Measurements from ENCODE around the gene RPTOR.

Gene RPTOR

DNA sequence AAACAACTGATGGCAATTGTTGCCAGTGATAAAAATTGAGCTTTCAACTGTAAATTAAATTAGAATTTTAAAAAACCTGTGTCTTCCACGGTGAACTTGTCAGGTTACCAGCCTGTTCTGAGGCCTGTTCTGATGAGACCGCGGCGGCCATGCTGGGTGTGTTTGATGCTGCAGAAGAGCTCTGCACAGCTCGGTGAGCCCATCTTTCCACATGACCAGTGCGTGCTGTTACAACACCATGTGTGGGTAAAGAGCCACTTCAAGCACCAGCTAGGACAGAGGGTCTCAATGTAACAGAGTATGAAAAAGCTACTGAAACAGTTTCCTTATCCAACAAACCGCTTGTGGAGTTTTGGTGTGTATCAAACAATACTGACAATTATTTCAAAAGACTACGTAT lies 48.5 kb downstream of the RPTOR start:
- no peak for DNase-seq

DNA sequence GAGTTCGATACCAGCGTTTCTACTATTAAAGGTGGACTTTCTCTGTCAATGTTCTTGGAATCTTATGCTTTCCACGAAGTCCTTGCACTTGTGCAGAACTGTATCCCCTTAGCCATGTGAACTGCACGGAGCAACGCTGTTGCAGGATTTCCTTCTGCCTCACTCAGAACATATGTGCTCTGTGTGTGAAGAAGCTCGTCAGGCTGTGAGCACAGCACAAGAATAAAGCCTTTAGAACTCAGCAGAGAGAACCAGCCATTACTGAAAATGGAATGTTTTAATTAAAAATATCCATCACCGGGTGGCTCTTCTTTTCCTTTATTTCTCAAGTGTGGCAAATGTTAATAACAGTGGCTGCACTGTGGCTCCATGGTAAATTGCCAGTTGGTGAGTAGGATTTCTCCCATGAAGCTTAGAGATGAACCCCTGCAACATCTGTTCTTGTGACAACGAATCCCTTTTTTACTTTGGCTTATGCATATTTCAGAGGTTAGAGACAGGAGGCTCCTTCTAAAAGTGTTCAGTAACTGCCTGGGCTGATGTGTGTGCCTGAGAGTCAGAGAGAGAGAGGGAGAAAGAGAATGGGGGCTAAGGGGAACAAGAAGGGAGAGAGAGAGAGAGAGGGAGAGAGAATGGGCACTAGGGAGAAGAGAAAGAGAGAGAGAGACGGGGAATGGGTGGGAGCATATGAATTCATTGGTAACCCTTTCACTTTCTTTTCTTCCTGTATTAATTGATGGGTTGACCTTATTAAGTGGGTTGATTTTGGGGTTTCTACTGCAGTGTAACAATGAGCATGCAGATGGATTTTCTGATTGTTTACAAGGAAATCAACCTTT lies 50.0 kb downstream of the RPTOR start:
- DNase-seq: no peak

DNA sequence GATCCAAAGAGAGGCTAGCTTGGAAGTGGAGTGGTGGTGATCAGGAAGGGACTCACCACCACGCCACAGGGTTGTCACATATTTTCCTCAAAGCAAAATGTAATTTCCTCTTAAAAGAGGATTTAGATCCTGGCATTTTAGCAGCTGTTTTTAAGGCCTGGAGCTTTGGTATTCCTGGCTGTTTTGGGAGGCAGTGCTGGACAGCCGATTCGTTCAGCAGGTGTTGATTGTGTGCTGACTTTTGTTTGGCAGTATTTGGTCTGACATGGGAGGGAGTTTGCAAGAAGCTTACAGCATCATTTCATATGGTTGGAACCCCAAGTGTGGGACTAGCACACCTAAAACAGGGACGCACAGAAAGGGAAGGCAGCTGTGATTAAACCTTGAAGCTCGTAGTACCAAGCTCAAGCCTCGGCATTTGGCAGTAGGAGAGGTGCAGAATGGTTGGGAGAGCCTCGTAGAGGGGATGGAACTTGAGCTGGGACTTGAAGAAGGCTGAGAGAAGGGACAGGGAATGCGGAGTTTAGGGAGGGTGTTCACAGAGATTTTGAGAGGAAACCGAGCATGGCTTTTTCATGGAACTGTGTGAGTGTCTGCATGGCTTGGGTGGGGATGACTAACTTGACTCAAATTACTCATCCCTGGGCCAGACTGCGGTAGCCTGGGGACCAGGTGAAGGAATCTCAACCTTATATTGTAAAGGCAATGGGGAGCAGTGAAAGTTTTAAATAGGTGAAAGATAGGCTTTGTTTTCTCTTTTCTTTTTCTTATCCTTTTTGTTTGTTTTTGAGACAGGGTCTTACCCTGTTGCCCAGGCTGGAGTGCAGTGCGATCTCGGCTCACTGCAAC lies 52.3 kb downstream of the RPTOR start:
- DNase-seq: no peak

- no peak for DNase-seq
These were observed 54.3 kb downstream of the RPTOR start for GRCh38 chr17:80598813-80599545.

- DNase-seq: no peak
These were observed 55.1 kb downstream of the RPTOR start for GRCh38 chr17:80599546-80600305.

GRCh38 chr17:80601146-80601545 lies 56.5 kb downstream of the RPTOR start:
- DNase-seq: no peak

DNA sequence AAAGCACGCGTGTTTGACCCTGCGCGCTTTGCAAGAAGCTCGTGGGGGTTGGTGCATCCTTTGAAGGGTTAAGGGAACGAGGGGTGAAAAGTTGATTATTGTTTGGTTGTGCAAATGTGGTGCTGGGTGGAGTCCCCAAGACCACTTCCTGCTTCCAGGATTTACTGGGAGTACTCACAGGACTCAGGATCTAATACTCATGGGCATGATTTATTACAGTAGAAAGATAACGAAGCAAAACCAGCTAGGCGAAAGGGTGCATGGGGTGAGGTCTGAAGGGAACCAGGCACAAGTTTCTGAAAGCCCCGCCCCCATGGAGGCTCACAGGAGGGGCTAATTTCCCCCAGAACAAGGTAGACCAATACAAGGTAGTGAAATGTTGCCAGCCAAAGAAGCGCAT lies 58.8 kb downstream of the RPTOR start:
- DNase-seq: no peak

GRCh38 chr17:80604009-80604669 lies 59.5 kb downstream of the RPTOR start:
- no peak for DNase-seq

GRCh38 chr17:80604670-80605010 lies 60.0 kb downstream of the RPTOR start:
- no peak for DNase-seq

DNA sequence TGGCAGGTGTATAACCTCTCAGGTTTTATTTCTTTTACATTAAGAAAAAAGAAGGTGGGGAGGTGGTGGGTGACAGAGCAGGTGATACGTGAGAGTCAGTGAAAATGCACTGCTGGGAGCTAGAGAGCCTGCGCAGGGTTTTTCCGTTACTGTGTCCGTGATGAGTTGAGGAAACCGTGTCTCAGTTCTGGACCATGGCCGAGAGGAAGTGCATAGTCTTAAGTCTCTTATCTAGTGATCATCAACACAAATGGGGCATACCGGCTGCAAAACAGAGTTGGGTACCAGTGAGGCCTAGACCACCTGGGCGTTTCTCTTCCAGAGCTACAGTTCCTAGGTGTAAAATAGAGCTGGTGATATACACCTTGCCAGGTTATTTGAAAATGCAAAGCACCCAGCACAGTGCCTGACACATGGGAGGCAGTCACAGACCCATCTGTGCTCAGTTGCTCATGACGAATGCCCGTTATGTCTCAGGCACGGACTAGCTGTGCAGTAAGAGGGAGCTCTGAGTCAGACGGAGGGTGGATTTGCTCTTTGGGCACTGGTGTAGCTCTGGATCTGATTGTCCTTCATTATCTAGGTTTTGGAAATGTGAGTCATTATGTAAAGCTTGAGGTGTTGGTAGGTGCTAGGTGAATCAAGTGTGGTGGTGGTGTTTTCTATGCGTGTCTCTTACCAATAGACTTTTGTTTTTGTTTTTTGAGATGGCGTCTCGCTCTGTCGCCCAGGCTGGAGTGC lies 60.9 kb downstream of the RPTOR start:
- peak; percentile 14 for DNase-seq

GRCh38 chr17:80608326-80608725 lies 63.7 kb downstream of the RPTOR start:
- no peak for DNase-seq

DNA sequence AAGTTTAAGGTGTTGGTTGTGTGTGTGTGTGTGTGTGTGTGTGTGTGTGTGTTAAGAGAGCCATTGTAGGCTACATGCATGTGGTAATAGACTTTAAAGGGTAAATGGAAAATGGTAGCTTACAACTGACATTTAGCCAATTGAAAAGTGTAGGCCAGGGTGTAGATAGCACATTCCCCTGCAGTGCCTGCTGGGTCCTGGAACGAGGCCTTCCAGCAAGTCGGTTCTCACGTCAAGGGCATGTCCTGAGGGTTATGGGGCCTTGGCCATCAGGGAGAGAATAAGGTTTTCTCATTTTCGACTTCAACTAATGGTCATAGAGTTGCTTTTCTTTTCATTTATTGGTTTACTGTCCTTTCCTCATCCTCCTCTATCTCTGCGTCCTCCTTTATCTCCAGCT lies 65.1 kb downstream of the RPTOR start:
- DNase-seq: no peak

GRCh38 chr17:80611816-80612215 lies 67.2 kb downstream of the RPTOR start:
- no peak for DNase-seq

GRCh38 chr17:80612997-80613731 lies 68.5 kb downstream of the RPTOR start:
- DNase-seq: no peak

GRCh38 chr17:80613732-80614071 lies 69.1 kb downstream of the RPTOR start:
- no peak for DNase-seq

- DNase-seq: no peak
These were observed 69.9 kb downstream of the RPTOR start for GRCh38 chr17:80614332-80615047.

GRCh38 chr17:80615376-80615775 lies 70.7 kb downstream of the RPTOR start:
- DNase-seq: no peak

GRCh38 chr17:80616705-80617104 lies 72.1 kb downstream of the RPTOR start:
- DNase-seq: no peak

GRCh38 chr17:80618304-80618703 lies 73.7 kb downstream of the RPTOR start:
- no peak for DNase-seq
